Activated T-helper 1 cell treated with anti-CD3 and anti-CD28 coated beads, Interleukin-2, amount 50 U/mL, for 16 hours (primary cell): ENCODE measurements around the gene C21orf91.

ENCODE experiments used
- DNase-seq, 2 donors: peaks; one replicate each; pipeline ENCODE4 v3.0.0-alpha.2; 2020; ENCODE audit warnings: low read depth in 1 of 2, low spot score in 1 of 2

The C21orf91 gene

GRCh38 chr21:17819114-17819876, at the start of gene C21orf91:
Gene C21orf91, minus strand, starts transcription at chr21:17819356. Its CDS starts 1,038 bp downstream, at chr21:17818318.
- peak; percentile 79 to 82 for DNase-seq

DNA sequence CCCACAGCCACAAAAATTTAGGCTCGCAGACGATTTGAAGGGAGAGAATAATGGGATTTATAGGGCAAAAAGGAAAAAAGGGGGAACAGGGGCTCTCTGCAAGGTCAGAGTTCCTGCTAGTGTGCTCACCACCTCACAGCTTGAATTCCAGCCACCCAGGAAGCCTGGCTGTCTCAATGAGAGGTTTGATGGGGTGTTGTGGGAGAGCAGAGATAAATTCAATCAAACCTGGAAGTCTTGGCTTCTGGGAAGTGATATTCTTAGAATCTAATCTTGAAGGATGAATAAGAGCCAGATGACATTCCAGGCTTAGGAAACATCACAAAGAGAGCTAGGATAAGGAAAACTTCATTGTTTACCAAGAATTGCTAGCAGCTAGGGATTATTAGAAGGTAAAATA, 47.4 kb upstream of the C21orf91 start:
- no peak for DNase-seq

DNA sequence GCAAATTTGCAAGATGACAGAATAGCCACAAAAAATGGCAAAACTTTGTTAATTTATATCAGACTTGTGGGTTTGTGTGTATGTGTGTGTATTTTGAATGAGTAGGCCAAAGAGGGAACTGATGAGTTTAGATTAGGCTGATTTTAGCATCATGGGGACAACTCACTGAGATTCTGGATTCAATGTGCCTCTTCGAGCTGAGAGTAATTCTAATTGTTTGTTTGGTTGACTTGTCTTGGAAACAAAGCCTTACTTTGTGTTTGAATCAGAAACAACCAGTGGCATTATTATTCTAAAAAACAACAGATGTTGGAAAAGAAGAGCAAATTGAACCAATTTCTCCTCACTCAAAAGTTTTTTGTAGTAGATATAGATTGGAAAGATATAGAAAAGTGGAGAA, 40.5 kb upstream of the C21orf91 start:
- DNase-seq = no peak

DNA sequence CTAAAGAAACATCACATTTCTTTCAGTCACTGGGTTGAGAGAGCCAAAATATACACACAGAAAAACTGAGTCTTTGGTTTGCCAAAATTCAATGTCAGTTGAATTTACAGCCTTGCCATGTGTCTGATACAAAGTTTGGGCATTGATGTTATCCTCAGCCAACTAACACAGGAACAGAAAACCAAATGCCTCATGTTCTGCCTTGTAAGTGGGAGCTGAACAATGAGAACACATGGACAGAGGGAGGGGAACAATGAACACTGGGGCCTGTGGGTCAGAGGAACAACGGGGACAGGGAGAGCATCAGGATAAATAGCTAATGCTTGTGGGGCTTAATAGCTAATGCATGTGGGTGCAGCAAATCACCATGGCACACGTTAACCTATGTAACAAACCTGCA, 39.6 kb upstream of the C21orf91 start:
- no peak for DNase-seq

GRCh38 chr21:17854745-17855144, 35.6 kb upstream of the C21orf91 start:
- no peak for DNase-seq

- no peak for DNase-seq
Observed at GRCh38 chr21:17853393-17854275, 34.5 kb upstream of the C21orf91 start.

GRCh38 chr21:17848228-17848627, 29.1 kb upstream of the C21orf91 start:
- no peak for DNase-seq

GRCh38 chr21:17841103-17841502, 21.9 kb upstream of the C21orf91 start:
- no peak for DNase-seq

GRCh38 chr21:17834639-17835354, 15.6 kb upstream of the C21orf91 start:
- no peak for DNase-seq

DNA sequence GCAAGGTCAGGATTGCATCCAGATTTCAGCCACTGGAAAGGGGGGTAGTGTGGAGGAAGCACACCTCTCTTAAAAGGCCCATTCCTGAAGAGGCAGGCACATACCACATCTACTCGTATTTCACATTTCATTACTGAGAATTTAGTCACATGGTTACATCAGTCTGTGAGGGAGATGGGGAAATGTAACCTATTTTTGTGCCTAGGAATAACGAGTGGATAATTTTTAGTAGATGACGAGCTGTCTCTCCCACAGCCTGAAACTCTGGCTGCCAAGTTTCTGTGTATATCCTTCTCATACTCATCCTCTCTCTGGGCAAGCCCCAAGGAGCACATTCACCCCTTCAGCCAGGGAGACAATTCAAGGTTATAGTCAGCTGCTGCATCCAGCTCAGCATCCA, 10.3 kb upstream of the C21orf91 start:
- DNase-seq = no peak

GRCh38 chr21:17828223-17828622, 9.1 kb upstream of the C21orf91 start:
- DNase-seq = no peak

GRCh38 chr21:17823846-17824245, 4.7 kb upstream of the C21orf91 start:
- no peak for DNase-seq

- DNase-seq = no peak
Observed at GRCh38 chr21:17821121-17821520, 2.0 kb upstream of the C21orf91 start.

DNA sequence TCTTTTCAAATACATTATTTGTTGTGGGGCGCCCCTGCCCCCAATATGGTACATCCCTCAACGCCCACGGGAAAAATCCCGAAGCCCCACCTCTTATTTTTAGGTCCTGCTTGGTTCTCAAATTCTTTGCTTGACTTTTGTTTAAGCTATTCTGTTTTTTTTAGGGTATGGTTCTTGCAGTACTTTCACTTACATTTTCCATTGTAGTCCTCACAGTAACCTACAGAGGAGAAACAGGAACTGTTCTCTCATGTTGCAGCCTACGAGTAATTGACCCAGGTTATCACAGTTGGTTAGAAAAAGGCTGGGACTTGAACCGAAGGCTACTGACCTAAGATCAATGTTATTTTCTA, 697 bp upstream of the C21orf91 start:
- DNase-seq = no peak

DNA sequence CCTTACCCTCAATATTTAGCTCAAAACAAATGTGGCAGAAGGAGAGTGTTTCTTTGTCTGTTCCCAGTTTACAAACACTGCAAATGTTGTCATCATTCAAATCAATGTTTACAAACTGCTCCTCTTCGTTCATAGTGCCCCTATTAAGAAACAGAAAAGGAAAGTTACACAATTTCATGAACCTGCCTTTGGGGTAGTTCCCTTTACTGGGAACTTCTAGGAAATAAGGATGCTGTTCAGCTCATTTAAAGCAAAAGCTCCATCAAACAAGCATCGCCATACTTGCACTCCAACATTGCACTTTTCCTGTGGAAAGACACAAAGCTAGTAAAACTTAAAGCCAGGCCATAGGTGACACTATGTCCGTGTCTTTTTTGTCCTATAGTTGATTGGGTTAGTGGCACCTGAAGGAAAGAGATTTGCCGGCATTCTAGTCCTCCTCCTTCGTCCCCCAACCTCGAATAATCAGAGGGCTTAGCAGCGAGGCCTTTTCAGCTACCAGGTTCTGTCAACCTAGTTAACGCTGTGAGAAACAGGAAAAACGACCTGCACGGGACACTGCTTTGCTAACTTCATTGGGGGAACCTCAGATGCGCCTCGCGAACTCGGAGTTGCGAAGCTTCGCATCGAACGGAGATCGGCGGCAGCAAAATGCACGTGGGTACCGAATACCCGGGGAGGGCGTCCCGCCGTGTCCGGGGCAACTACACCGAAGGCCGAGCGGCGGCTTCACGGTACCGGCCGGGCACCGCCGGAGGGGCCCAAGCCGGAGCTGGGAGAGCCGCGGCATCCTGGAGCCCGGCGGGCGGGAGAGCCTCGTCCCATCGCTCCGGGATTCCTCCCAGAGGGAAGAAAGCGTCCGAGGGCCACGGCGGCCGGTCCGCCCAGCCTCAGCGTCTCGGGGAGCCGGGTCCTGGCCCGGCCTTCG, 706 bp downstream of the C21orf91 start:
- DNase-seq = peak; percentile 21 to 28

GRCh38 chr21:17813353-17813752, 5.8 kb downstream of the C21orf91 start:
- DNase-seq = no peak

GRCh38 chr21:17805966-17806365, 13.2 kb downstream of the C21orf91 start:
- no peak for DNase-seq

DNA sequence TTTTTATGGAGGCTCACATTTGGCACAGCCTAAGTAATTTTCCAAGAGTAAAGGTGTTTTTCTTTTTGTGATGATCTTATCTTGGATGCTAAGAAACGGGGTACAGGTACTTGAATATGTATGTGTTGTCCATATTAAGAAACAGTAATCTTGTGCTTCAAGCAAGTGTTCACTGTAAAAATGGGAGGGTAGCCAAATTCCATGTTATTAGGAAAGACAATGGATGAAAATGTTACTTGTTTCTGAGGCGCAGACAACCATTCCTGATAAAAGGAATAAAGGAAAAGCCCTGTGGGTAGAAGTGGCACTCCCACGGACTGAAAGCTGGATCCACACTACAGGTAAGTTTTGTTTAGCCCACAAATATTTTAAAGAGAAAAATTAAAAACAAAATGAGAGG, 15.6 kb downstream of the C21orf91 start:
- no peak for DNase-seq

DNA sequence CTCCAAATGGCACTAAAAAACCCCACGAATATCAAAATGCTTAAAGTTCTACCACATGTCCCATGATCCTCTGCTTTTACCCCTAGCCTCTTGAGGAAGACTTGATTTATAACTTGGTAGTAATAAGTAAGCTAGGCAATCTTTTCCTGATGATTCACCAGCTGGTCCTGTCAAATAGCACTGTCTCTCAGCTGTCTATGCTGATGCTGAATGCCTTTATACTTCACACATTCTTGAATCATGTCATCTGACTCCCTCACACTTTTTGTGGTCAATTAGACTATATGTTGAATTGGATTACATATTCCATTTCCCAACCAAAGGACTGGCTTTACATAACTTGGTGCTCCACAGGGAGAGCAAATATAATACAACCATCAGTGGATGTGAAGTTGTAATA, 16.6 kb downstream of the C21orf91 start:
- no peak for DNase-seq

GRCh38 chr21:17799414-17800164, 19.6 kb downstream of the C21orf91 start:
- DNase-seq = no peak
